ENCODE results near the gene TRAPPC10. TPM values are rescaled to one million over a fixed set of nuclear protein-coding genes. Genes with fewer than 3 reads are reported as not detected.

Gene TRAPPC10
- total RNA-seq, 1 donor from 2014 or later = 20.0 TPM

- TF ChIP-seq CTCF (conservative IDR thresholded peaks at IDR 0.05; ENCODE audit: low read depth, low read length) = no peak
- DNase-seq (ENCODE audit: low read depth) = no peak
- H3K4me3 ChIP-seq (ENCODE audit: low read depth, low read length) = no peak overlapping the region
Observed at GRCh38 chr21:44027607-44028286, 15.6 kb downstream of the TRAPPC10 start.

GRCh38 chr21:44028287-44028659, 16.2 kb downstream of the TRAPPC10 start:
- no peak for TF ChIP-seq CTCF (conservative IDR thresholded peaks at IDR 0.05; ENCODE audit: low read depth, low read length)
- DNase-seq (ENCODE audit: low read depth) = no peak
- no peak overlapping the region for H3K4me3 ChIP-seq (ENCODE audit: low read depth, low read length)

- DNase-seq (ENCODE audit: low read depth) = no peak
- H3K4me3 ChIP-seq (ENCODE audit: low read depth, low read length) = no peak overlapping the region
- no peak for TF ChIP-seq CTCF (conservative IDR thresholded peaks at IDR 0.05; ENCODE audit: low read depth, low read length)
Observed at GRCh38 chr21:44029460-44030087, 17.5 kb downstream of the TRAPPC10 start.

- no peak for DNase-seq (ENCODE audit: low read depth)
- no peak for TF ChIP-seq CTCF (conservative IDR thresholded peaks at IDR 0.05; ENCODE audit: low read depth, low read length)
- no peak overlapping the region for H3K4me3 ChIP-seq (ENCODE audit: low read depth, low read length)
Observed at GRCh38 chr21:44035244-44035643, 23.1 kb downstream of the TRAPPC10 start.

GRCh38 chr21:44038063-44038462, 26.0 kb downstream of the TRAPPC10 start:
- DNase-seq (ENCODE audit: low read depth) = no peak

GRCh38 chr21:44039828-44040227, 27.7 kb downstream of the TRAPPC10 start:
- no peak overlapping the region for H3K4me3 ChIP-seq (ENCODE audit: low read depth, low read length)
- no peak for DNase-seq (ENCODE audit: low read depth)
- TF ChIP-seq CTCF (conservative IDR thresholded peaks at IDR 0.05; ENCODE audit: low read depth, low read length) = no peak

More at GRCh38 chr21:44038063-44038462, 26.0 kb downstream of the TRAPPC10 start:
- no peak for TF ChIP-seq CTCF (conservative IDR thresholded peaks at IDR 0.05; ENCODE audit: low read depth, low read length)
- H3K4me3 ChIP-seq (ENCODE audit: low read depth, low read length) = no peak overlapping the region

GRCh38 chr21:44043613-44044012, 31.5 kb downstream of the TRAPPC10 start:
- TF ChIP-seq CTCF (conservative IDR thresholded peaks at IDR 0.05; ENCODE audit: low read depth, low read length) = no peak
- no peak overlapping the region for H3K4me3 ChIP-seq (ENCODE audit: low read depth, low read length)
- no peak for DNase-seq (ENCODE audit: low read depth)
